CD4-positive, alpha-beta memory T cell (primary cell): ENCODE measurements around the gene BLVRB. TPM values are rescaled to one million over a fixed set of nuclear protein-coding genes. Genes with fewer than 3 reads are reported as not detected.

Source experiments
- CTCF ChIA-PET: fragments of 350-600 bp; sonication (Branson Sonifier 250); formaldehyde crosslinking; loops from one replicate; lab custom pipeline; 2021; ENCODE audit warnings: inconsistent platforms; ENCODE audit not compliant: partially characterized antibody; lab: Charles Lee
- POLR2A ChIA-PET: fragments of 350-600 bp; sonication (Branson Sonifier 250); formaldehyde crosslinking; loops from one replicate; lab custom pipeline; 2021; ENCODE audit not compliant: partially characterized antibody; lab: Charles Lee
- DNase-seq, 5 donors: peaks; one replicate each; pipeline versions ENCODE4 v3.0.0 to v3.0.0-alpha.2; 2020 to 2022; ENCODE audit warnings: mixed read lengths in 1 of 5
- H3K27ac ChIP-seq: one replicate; pipeline ENCODE4 v1.7.0; 2013; ENCODE audit warnings: low read depth, low read length
- H3K27me3 ChIP-seq: 2 replicates; pipeline ENCODE4 v1.7.0; 2013; ENCODE audit warnings: mild to moderate bottlenecking, low read length, moderate library complexity; ENCODE audit not compliant: insufficient read depth
- H3K36me3 ChIP-seq: 2 replicates; pipeline ENCODE4 v1.7.0; 2013; ENCODE audit warnings: mild to moderate bottlenecking, low read length, moderate library complexity; ENCODE audit not compliant: insufficient read depth
- H3K4me1 ChIP-seq: 2 replicates; pipeline ENCODE4 v1.7.0; 2013; ENCODE audit warnings: mild to moderate bottlenecking, low read length, moderate library complexity; ENCODE audit not compliant: insufficient read depth
- H3K4me3 ChIP-seq, 2 donors: one replicate each; pipeline ENCODE4 v1.7.0; 2013; ENCODE audit warnings: low read length in 2 of 2, mild to moderate bottlenecking in 1 of 2
- H3K9me3 ChIP-seq, 2 donors: one replicate each; pipeline ENCODE4 v1.7.0; 2013; ENCODE audit warnings: low read length in 2 of 2, control low read depth in 1 of 2; ENCODE audit not compliant: control insufficient read depth in 1 of 2
- H3K27ac Mint-ChIP-seq, 7 donors: one replicate each; pipeline ENCODE4 v1.8.0; 2020 to 2021; ENCODE audit warnings: mixed read lengths in 7 of 7, mild to moderate bottlenecking in 6 of 7, inconsistent platforms in 3 of 7, moderate library complexity in 3 of 7
- H3K27me3 Mint-ChIP-seq, 2 donors: one replicate each; pipeline ENCODE4 v1.8.0; 2020 to 2021; ENCODE audit warnings: mixed read lengths in 2 of 2
- H3K36me3 Mint-ChIP-seq, 2 donors: one replicate each; pipeline ENCODE4 v1.8.0; 2020 to 2021; ENCODE audit warnings: mixed read lengths in 2 of 2, inconsistent platforms in 1 of 2, mild to moderate bottlenecking in 1 of 2
- H3K4me1 Mint-ChIP-seq, 4 donors: one replicate each; pipeline ENCODE4 v1.8.0; 2020 to 2021; ENCODE audit warnings: mixed read lengths in 4 of 4, mild to moderate bottlenecking in 1 of 4
- H3K4me3 Mint-ChIP-seq, 8 donors: one replicate each; pipeline ENCODE4 v1.8.0; 2020 to 2021; ENCODE audit warnings: mixed read lengths in 8 of 8, mild to moderate bottlenecking in 7 of 8, moderate library complexity in 6 of 8, inconsistent platforms in 3 of 8
- H3K9me3 Mint-ChIP-seq, 8 donors: one replicate each; pipeline ENCODE4 v1.8.0; 2020 to 2021; ENCODE audit warnings: mixed read lengths in 8 of 8, mild to moderate bottlenecking in 5 of 8, inconsistent platforms in 3 of 8, moderate library complexity in 1 of 8
- intact Hi-C: fragments of 100-400 bp; cut with micrococcal nuclease; formaldehyde crosslinking; loops from one replicate; pipeline ENCODE4 v1.15.1; 2023
- polyA plus RNA-seq, 2 donors: library from polyadenylated mRNA; unstranded; fragments of 300-500 nt; fragmentation: Illumina TruSeq; gene quantifications; one replicate each; pipeline ENCODE4 v1.2.3, GENCODE V29; 2021
- total RNA-seq, 2 experiments: library from RNA; stranded (reverse); gene quantifications; one replicate each; pipeline ENCODE4 v1.2.3, GENCODE V29; 2021

Gene BLVRB
- total and polyA plus RNA-seq, 4 experiments from 2014 or later: 12.3 to 34.6 (median 20.8) TPM

GRCh38 chr19:40420451-40420765 lies 45.1 kb downstream of the BLVRB start:
- no peaks in the 10 kb centered on the region for H3K36me3 ChIP-seq
- H3K27ac ChIP-seq: peak overlapping the region; percentile 84
- H3K27me3 ChIP-seq: no peaks in the 10 kb centered on the region
- no peaks in the 10 kb centered on the region for H3K9me3 Mint-ChIP-seq
- peak overlapping the region; percentile 84 to 98 (median 93) for H3K27ac Mint-ChIP-seq
- no peak for DNase-seq
- H3K9me3 ChIP-seq: no peaks in the 10 kb centered on the region
- peak overlapping the region; percentile 85 to 93 (median 90) for H3K4me3 Mint-ChIP-seq
- peaks cover 32% of the 10 kb centered on the region for H3K4me1 ChIP-seq
- ChIA-PET CTCF (interaction anchor here (0.7 to 3.9 kb wide), 31 partner anchors 9 to 218 kb away, joined by 3 to 66 read pairs (median 5); partner anchors contain the start of genes BLVRB, PLD3, SERTAD3 and SPTBN4), POLR2A (interaction anchor here (0.5 to 8.9 kb wide), 22 partner anchors 8 to 1014 kb away, joined by 3 to 227 read pairs (median 4); partner anchors contain the start of genes BLVRB, C19orf47, PLD3 and SERTAD3)
- H3K4me1 Mint-ChIP-seq: peaks cover 19 to 47% (median 33%) of the 10 kb centered on the region in 4 donors
- peak overlapping the region in 1 of 2 donors; percentile 78 for H3K4me3 ChIP-seq
- intact Hi-C loops: loop anchor here (1.0 to 10.0 kb wide), 4 partner anchors 24 to 136 kb away; partner anchors contain the start of genes AKT2, BLVRB and SERTAD3
- H3K27me3 Mint-ChIP-seq: no peaks in the 10 kb centered on the region
- H3K36me3 Mint-ChIP-seq: peaks cover 0 to 13% of the 10 kb centered on the region in 2 donors

- Histone ChIP-seq H3K27ac (no peak overlapping the region), H3K9me3 (no peaks in the 10 kb centered on the region), H3K36me3 (no peaks in the 10 kb centered on the region), H3K4me1 (peaks cover 29% of the 10 kb centered on the region), H3K4me3 (no peak overlapping the region), H3K27me3 (no peaks in the 10 kb centered on the region)
- Mint-ChIP-seq H3K36me3 (peaks cover 0 to 10% of the 10 kb centered on the region in 2 donors), H3K27me3 (no peaks in the 10 kb centered on the region), H3K4me3 (peak overlapping the region; percentile 29 to 88 (median 77)), H3K4me1 (peaks cover 18 to 43% (median 33%) of the 10 kb centered on the region in 4 donors), H3K27ac (peak overlapping the region in 5 of 7 donors; percentile 24 to 85 (median 65)), H3K9me3 (no peaks in the 10 kb centered on the region)
- ChIA-PET CTCF (interaction anchor here (0.7 to 3.9 kb wide), 21 partner anchors 9 to 190 kb away, joined by 3 to 66 read pairs (median 5); partner anchors contain the start of genes BLVRB, SERTAD3 and SPTBN4), POLR2A (interaction anchor here (0.7 to 8.9 kb wide), 8 partner anchors 14 to 1014 kb away, joined by 3 to 227 read pairs (median 12); partner anchors contain the start of genes BLVRB and SERTAD3)
- intact Hi-C loops: loop anchor here (1.0 to 10.0 kb wide), 4 partner anchors 25 to 135 kb away; partner anchors contain the start of genes AKT2, BLVRB and SERTAD3
- DNase-seq: no peak
Measured at GRCh38 chr19:40419780-40420179, 45.8 kb downstream of the BLVRB start.

- H3K4me3 Mint-ChIP-seq: peak overlapping the region in 5 of 8 donors; percentile 33 to 82 (median 44)
Measured at GRCh38 chr19:40419066-40419612, 46.4 kb downstream of the BLVRB start.

GRCh38 chr19:40418040-40418439 lies 47.5 kb downstream of the BLVRB start:
- intact Hi-C loops: no loop called here
- H3K4me1 Mint-ChIP-seq: peaks cover 11 to 33% (median 27%) of the 10 kb centered on the region in 4 donors
- H3K4me3 Mint-ChIP-seq: peak overlapping the region in 1 of 8 donors; percentile 48
- no peaks in the 10 kb centered on the region for H3K9me3 Mint-ChIP-seq
- no peaks in the 10 kb centered on the region for H3K36me3 ChIP-seq
- H3K9me3 ChIP-seq: no peaks in the 10 kb centered on the region
- no peaks in the 10 kb centered on the region for H3K27me3 Mint-ChIP-seq
- no peak overlapping the region for H3K4me3 ChIP-seq
- peaks cover 0 to 5% of the 10 kb centered on the region in 2 donors for H3K36me3 Mint-ChIP-seq
- no peak for DNase-seq
- CTCF ChIA-PET: interaction anchor here (0.6 to 3.9 kb wide), 2 partner anchors 43 to 47 kb away, joined by 3 to 66 read pairs; partner anchors contain the start of genes BLVRB and SPTBN4
- H3K27ac ChIP-seq: no peak overlapping the region
- H3K27me3 ChIP-seq: no peaks in the 10 kb centered on the region
- POLR2A ChIA-PET: no interaction called here
- H3K27ac Mint-ChIP-seq: peak overlapping the region in 5 of 7 donors; percentile 4 to 70 (median 37)
- H3K4me1 ChIP-seq: peaks cover 21% of the 10 kb centered on the region

More at GRCh38 chr19:40419066-40419612, 46.4 kb downstream of the BLVRB start:
- DNase-seq: no peak
- ChIA-PET CTCF (interaction anchor here (0.5 to 3.9 kb wide), 2 partner anchors 46 to 118 kb away, joined by 3 to 66 read pairs; partner anchors contain the start of genes BLVRB and SPTBN4), POLR2A (no interaction called here)
- H3K4me1 ChIP-seq: peaks cover 22% of the 10 kb centered on the region
- no peak overlapping the region for H3K27ac ChIP-seq
- intact Hi-C loops: no loop called here
- Mint-ChIP-seq H3K36me3 (peaks cover 0 to 5% of the 10 kb centered on the region in 2 donors), H3K9me3 (no peaks in the 10 kb centered on the region), H3K4me1 (peaks cover 13 to 36% (median 27%) of the 10 kb centered on the region in 4 donors), H3K27me3 (no peaks in the 10 kb centered on the region), H3K27ac (peak overlapping the region in 5 of 7 donors; percentile 8 to 84 (median 57))
- no peak overlapping the region for H3K4me3 ChIP-seq
- H3K36me3 ChIP-seq: no peaks in the 10 kb centered on the region
- no peaks in the 10 kb centered on the region for H3K9me3 ChIP-seq
- no peaks in the 10 kb centered on the region for H3K27me3 ChIP-seq

- Mint-ChIP-seq H3K4me1 (peaks cover 11 to 33% (median 26%) of the 10 kb centered on the region in 4 donors), H3K27me3 (no peaks in the 10 kb centered on the region), H3K27ac (peak overlapping the region in 3 of 7 donors; percentile 4 to 70 (median 49)), H3K36me3 (peaks cover 0 to 5% of the 10 kb centered on the region in 2 donors), H3K9me3 (no peaks in the 10 kb centered on the region), H3K4me3 (peak overlapping the region in 2 of 8 donors; percentile 23 to 73)
- no peaks in the 10 kb centered on the region for H3K27me3 ChIP-seq
- H3K4me3 ChIP-seq: no peak overlapping the region
- no peaks in the 10 kb centered on the region for H3K9me3 ChIP-seq
- no peak for DNase-seq
- ChIA-PET POLR2A (no interaction called here), CTCF (interaction anchor here (0.6 to 1.0 kb wide), 2 partner anchors 44 to 47 kb away, joined by 3 read pairs; no protein-coding TSS in a partner anchor)
- H3K36me3 ChIP-seq: no peaks in the 10 kb centered on the region
- intact Hi-C loops: no loop called here
- peaks cover 21% of the 10 kb centered on the region for H3K4me1 ChIP-seq
- H3K27ac ChIP-seq: no peak overlapping the region
Measured at GRCh38 chr19:40417643-40417981, 47.9 kb downstream of the BLVRB start.

GRCh38 chr19:40416918-40417642 lies 48.5 kb downstream of the BLVRB start:
- H3K36me3 Mint-ChIP-seq: peaks cover 0 to 5% of the 10 kb centered on the region in 2 donors
- peak overlapping the region in 5 of 7 donors; percentile 14 to 85 (median 50) for H3K27ac Mint-ChIP-seq
- POLR2A ChIA-PET: no interaction called here
- H3K4me3 ChIP-seq: no peak overlapping the region
- CTCF ChIA-PET: interaction anchor here (1.0 to 1.1 kb wide), 3 partner anchors 9 to 48 kb away, joined by 3 read pairs; partner anchors contain the start of gene SERTAD1
- intact Hi-C loops: no loop called here
- H3K27ac ChIP-seq: no peak overlapping the region
- H3K27me3 Mint-ChIP-seq: no peaks in the 10 kb centered on the region
- H3K36me3 ChIP-seq: no peaks in the 10 kb centered on the region
- H3K27me3 ChIP-seq: no peaks in the 10 kb centered on the region
- H3K9me3 Mint-ChIP-seq: no peaks in the 10 kb centered on the region
- no peaks in the 10 kb centered on the region for H3K9me3 ChIP-seq
- no peak for DNase-seq
- H3K4me1 ChIP-seq: peaks cover 16% of the 10 kb centered on the region
- H3K4me1 Mint-ChIP-seq: peaks cover 9 to 28% (median 22%) of the 10 kb centered on the region in 4 donors
- peak overlapping the region in 4 of 8 donors; percentile 12 to 73 (median 26) for H3K4me3 Mint-ChIP-seq
